CD14-positive monocyte (primary cell): ENCODE data around the gene KNDC1. TPM values are rescaled to one million over a fixed set of nuclear protein-coding genes. Genes with fewer than 3 reads are reported as not detected.

Experiments used
- DNase-seq, 3 donors: peaks; one replicate each; pipeline ENCODE4 v3.0.0-alpha.2; 2011 to 2022
- H2AFZ ChIP-seq: 2 replicates; pipeline ENCODE4 v1.6.0; 2012; ENCODE audit warnings: mild to moderate bottlenecking, low read depth, low read length, inconsistent platforms; ENCODE audit not compliant: insufficient read depth, poor library complexity, severe bottlenecking
- H3K27ac ChIP-seq, 2 donors: 1 replicate in 1 of 2; 2 replicates in 1 of 2; pipeline ENCODE4 v1.5.1; 2012 to 2013; ENCODE audit warnings: low read length in 2 of 2, control low read depth in 1 of 2, inconsistent platforms in 1 of 2, low read depth in 1 of 2, mild to moderate bottlenecking in 1 of 2
- H3K27me3 ChIP-seq, 2 donors: one replicate each; pipeline versions ENCODE4 v1.6.0 to v1.6.1; 2011 to 2013; ENCODE audit warnings: low read length in 2 of 2; ENCODE audit not compliant: control insufficient read depth in 2 of 2, insufficient read depth in 2 of 2
- H3K36me3 ChIP-seq, 2 donors: replicated peaks in 1 of 2; 1 replicate in 1 of 2; 2 replicates in 1 of 2; pipeline versions ENCODE4 v1.5.1 to v1.6.1; 2012 to 2013; ENCODE audit warnings: low read length in 2 of 2, control low read depth in 1 of 2, inconsistent platforms in 1 of 2, mild to moderate bottlenecking in 1 of 2; ENCODE audit not compliant: insufficient read depth in 2 of 2, control insufficient read depth in 1 of 2
- H3K4me1 ChIP-seq, 2 donors: 1 replicate in 1 of 2; 2 replicates in 1 of 2; pipeline versions ENCODE4 v1.5.1 to v1.6.1; 2012 to 2013; ENCODE audit warnings: low read length in 2 of 2, control low read depth in 1 of 2, inconsistent platforms in 1 of 2, mild to moderate bottlenecking in 1 of 2, moderate library complexity in 1 of 2; ENCODE audit not compliant: insufficient read depth in 2 of 2, control insufficient read depth in 1 of 2
- H3K4me2 ChIP-seq: replicated peaks from 2 replicates; pipeline ENCODE3; 2012; ENCODE audit warnings: low read length, moderate library complexity, mild to moderate bottlenecking; ENCODE audit not compliant: poor library complexity, severe bottlenecking; ENCODE audit errors: extremely low read depth
- H3K4me3 ChIP-seq, 3 experiments: fragments of 200-600 bp in 1 of 3; sonication (generic) in 1 of 3; replicated peaks in 1 of 3; 1 replicate in 2 of 3; 2 replicates in 1 of 3; pipeline ENCODE4 v1.5.1; 2011 to 2013; ENCODE audit warnings: low read length in 3 of 3, mild to moderate bottlenecking in 3 of 3, control low read depth in 2 of 3, low read depth in 2 of 3, inconsistent platforms in 1 of 3, moderate library complexity in 1 of 3
- H3K79me2 ChIP-seq: 2 replicates; pipeline ENCODE4 v1.6.0; 2012; ENCODE audit warnings: mild to moderate bottlenecking, control low read depth, inconsistent platforms, low read length, moderate library complexity; ENCODE audit not compliant: insufficient read depth
- H3K9ac ChIP-seq: 2 replicates; pipeline ENCODE4 v1.6.0; 2017; ENCODE audit warnings: low read length, mild to moderate bottlenecking; ENCODE audit not compliant: insufficient read depth, poor library complexity, severe bottlenecking
- H3K9me3 ChIP-seq, 2 donors: replicated peaks in 1 of 2; 1 replicate in 1 of 2; 2 replicates in 1 of 2; pipeline versions ENCODE4 v1.5.1 to v1.6.1; 2012 to 2013; ENCODE audit warnings: low read length in 2 of 2, control low read depth in 1 of 2; ENCODE audit not compliant: control insufficient read depth in 1 of 2, insufficient read depth in 1 of 2
- H4K20me1 ChIP-seq: 2 replicates; pipeline ENCODE4 v1.6.0; 2012; ENCODE audit warnings: mild to moderate bottlenecking, low read length, control low read depth, moderate library complexity; ENCODE audit not compliant: insufficient read depth
- H3K27ac Mint-ChIP-seq, 7 donors: one replicate each; pipeline ENCODE4 v1.8.0; 2020; ENCODE audit warnings: mild to moderate bottlenecking in 7 of 7, mixed read lengths in 7 of 7, moderate library complexity in 6 of 7, inconsistent platforms in 2 of 7
- H3K27me3 Mint-ChIP-seq, 3 donors: one replicate each; pipeline ENCODE4 v1.8.0; 2021 to 2022; ENCODE audit warnings: low read depth in 3 of 3, mild to moderate bottlenecking in 3 of 3, mixed read lengths in 3 of 3, moderate library complexity in 3 of 3, inconsistent platforms in 1 of 3
- H3K36me3 Mint-ChIP-seq, 2 donors: one replicate each; pipeline ENCODE4 v1.8.0; 2020; ENCODE audit warnings: mixed read lengths in 2 of 2, inconsistent platforms in 1 of 2, mild to moderate bottlenecking in 1 of 2
- H3K4me1 Mint-ChIP-seq: one replicate; pipeline ENCODE4 v1.8.0; 2020; ENCODE audit warnings: mild to moderate bottlenecking, mixed read lengths
- H3K4me3 Mint-ChIP-seq, 2 donors: one replicate each; pipeline ENCODE4 v1.8.0; 2020; ENCODE audit warnings: mild to moderate bottlenecking in 2 of 2, mixed read lengths in 2 of 2, moderate library complexity in 1 of 2
- H3K9me3 Mint-ChIP-seq, 7 donors: one replicate each; pipeline ENCODE4 v1.8.0; 2020 to 2022; ENCODE audit warnings: mixed read lengths in 7 of 7, mild to moderate bottlenecking in 6 of 7, moderate library complexity in 6 of 7, inconsistent platforms in 2 of 7
- CTCF ChIP-seq: fragments of 200-600 bp; IDR thresholded peaks from one replicate; pipeline ENCODE4 v1.8.0; 2022; ENCODE audit warnings: antibody characterized with exemption, mild to moderate bottlenecking
- WGBS: methylation state at CpG from one replicate; pipeline ENCODE4 v1.1.5; 2013; ENCODE audit warnings: missing lambda C conversion rate; ENCODE audit not compliant: insufficient coverage; 5-methylcytosine and 5-hydroxymethylcytosine counted together
- intact Hi-C, 2 donors: fragments of 100-400 bp; cut with micrococcal nuclease; formaldehyde crosslinking; loops; one replicate each; pipeline versions ENCODE4 v1.15.0 to v1.15.1; 2023
- polyA plus RNA-seq, 3 donors: library from polyadenylated mRNA; depleted of rRNA in 1 of 3; unstranded in 2 of 3; stranded (reverse) in 1 of 3; fragments of 300-500 nt in 2 of 3; fragments of >200 nt in 1 of 3; fragmentation: Illumina TruSeq in 2 of 3; gene quantifications; 1 replicate in 2 of 3; 2 replicates in 1 of 3; pipeline ENCODE4 v1.2.3, GENCODE V29; 2012 to 2021

The KNDC1 gene
- polyA plus RNA-seq, 3 donors = 0.22 to 0.80 TPM; not detected in 1

- Mint-ChIP-seq H3K27ac (no peak overlapping the region), H3K9me3 (peaks cover 19 to 29% (median 22%) of the 10 kb centered on the region in 7 donors), H3K4me3 (no peak overlapping the region), H3K4me1 (peaks cover 11% of the 10 kb centered on the region), H3K27me3 (peaks cover 2 to 7% (median 3%) of the 10 kb centered on the region in 3 donors), H3K36me3 (no peaks in the 10 kb centered on the region)
- Histone ChIP-seq H2AFZ (no peak overlapping the region), H3K4me3 (no peak overlapping the region), H3K9me3 (peaks cover 22 to 36% of the 10 kb centered on the region in 2 donors), H3K27ac (no peak overlapping the region), H3K4me1 (peaks cover 9 to 10% of the 10 kb centered on the region in 2 donors), H3K9ac (no peak overlapping the region), H3K4me2 (no peak overlapping the region), H3K27me3 (no peaks in the 10 kb centered on the region), H3K79me2 (no peaks in the 10 kb centered on the region), H3K36me3 (no peaks in the 10 kb centered on the region), H4K20me1 (no peaks in the 10 kb centered on the region)
- WGBS = 98% methylated on average over 15 of the region's 29 CpGs
- intact Hi-C loops = no loop called here
- no peak for TF ChIP-seq CTCF
- no peak for DNase-seq
Observed at GRCh38 chr10:133178357-133179127, 18.5 kb downstream of the KNDC1 start.

GRCh38 chr10:133179128-133179520, 19.1 kb downstream of the KNDC1 start:
- 89% methylated on average over 8 of the region's 11 CpGs for WGBS
- no peaks in the 10 kb centered on the region for H3K36me3 ChIP-seq
- Mint-ChIP-seq H3K4me3 (no peak overlapping the region), H3K36me3 (no peaks in the 10 kb centered on the region), H3K9me3 (peaks cover 15 to 23% (median 19%) of the 10 kb centered on the region in 7 donors), H3K4me1 (peaks cover 5% of the 10 kb centered on the region), H3K27me3 (peaks cover 2 to 5% (median 3%) of the 10 kb centered on the region in 3 donors), H3K27ac (peak overlapping the region in 1 of 7 donors; percentile 18)
- no peak overlapping the region for H3K4me3 ChIP-seq
- H4K20me1 ChIP-seq = no peaks in the 10 kb centered on the region
- no peak overlapping the region for H3K27ac ChIP-seq
- intact Hi-C loops = no loop called here
- no peaks in the 10 kb centered on the region for H3K79me2 ChIP-seq
- no peak overlapping the region for H3K9ac ChIP-seq
- no peak for TF ChIP-seq CTCF
- DNase-seq = no peak
- H2AFZ ChIP-seq = no peak overlapping the region
- peaks cover 4 to 5% of the 10 kb centered on the region in 2 donors for H3K4me1 ChIP-seq
- peaks cover 18 to 33% of the 10 kb centered on the region in 2 donors for H3K9me3 ChIP-seq
- no peak overlapping the region for H3K4me2 ChIP-seq
- H3K27me3 ChIP-seq = no peaks in the 10 kb centered on the region
